Common myeloid progenitor, CD34-positive (primary cell): ENCODE measurements around the gene IGSF9B.

Experiments used
- CTCF ChIA-PET: fragments of 350-600 bp; sonication (Branson Sonifier 250); formaldehyde crosslinking; loops from one replicate; lab custom pipeline; 2021; ENCODE audit warnings: antibody characterized with exemption; lab: Charles Lee
- POLR2A ChIA-PET: fragments of 350-600 bp; sonication (Branson Sonifier 250); formaldehyde crosslinking; loops from one replicate; lab custom pipeline; 2021; ENCODE audit warnings: antibody characterized with exemption; lab: Charles Lee
- DNase-seq, 3 donors: peaks; one replicate each; pipeline versions ENCODE4 v3.0.0 to v3.0.0-alpha.2; 2013
- H3K27ac ChIP-seq, 2 experiments: 1 replicate in 1 of 2; 2 replicates in 1 of 2; pipeline ENCODE4 v1.7.0; 2013; ENCODE audit warnings: inconsistent platforms in 2 of 2, low read length in 2 of 2, mild to moderate bottlenecking in 2 of 2, low read depth in 1 of 2, moderate library complexity in 1 of 2; ENCODE audit not compliant: severe bottlenecking in 2 of 2, insufficient read depth in 1 of 2, poor library complexity in 1 of 2
- H3K27me3 ChIP-seq, 5 experiments: replicated peaks in 2 of 5; 1 replicate in 3 of 5; 2 replicates in 2 of 5; pipeline versions ENCODE4 v1.6.1 to v1.7.0; 2013; ENCODE audit warnings: low read length in 4 of 5, mild to moderate bottlenecking in 2 of 5, moderate library complexity in 2 of 5, inconsistent platforms in 1 of 5; ENCODE audit not compliant: insufficient read depth in 5 of 5, control insufficient read depth in 4 of 5
- H3K36me3 ChIP-seq, 4 experiments: 1 replicate in 2 of 4; 2 replicates in 2 of 4; pipeline versions ENCODE4 v1.6.1 to v1.7.0; 2013; ENCODE audit warnings: low read length in 3 of 4, control low read depth in 1 of 4, mild to moderate bottlenecking in 1 of 4; ENCODE audit not compliant: control insufficient read depth in 4 of 4, insufficient read depth in 4 of 4
- H3K4me1 ChIP-seq, 4 experiments: 1 replicate in 3 of 4; 2 replicates in 1 of 4; pipeline versions ENCODE4 v1.6.1 to v1.7.1; 2013; ENCODE audit warnings: low read length in 3 of 4, mild to moderate bottlenecking in 3 of 4, control low read depth in 1 of 4, inconsistent platforms in 1 of 4, moderate library complexity in 1 of 4; ENCODE audit not compliant: control insufficient read depth in 4 of 4, insufficient read depth in 4 of 4; ENCODE audit errors: control extremely low read depth in 1 of 4
- H3K4me3 ChIP-seq, 7 experiments: 1 replicate in 4 of 7; 2 replicates in 3 of 7; pipeline versions ENCODE4 v1.5.1 to v1.7.0; 2013; ENCODE audit warnings: mild to moderate bottlenecking in 7 of 7, low read length in 6 of 7, moderate library complexity in 6 of 7, inconsistent platforms in 2 of 7, low read depth in 2 of 7, control low read depth in 1 of 7; ENCODE audit not compliant: insufficient read depth in 4 of 7, control insufficient read depth in 1 of 7; ENCODE audit errors: extremely low read depth in 1 of 7
- H3K9me3 ChIP-seq, 5 experiments: 1 replicate in 4 of 5; 2 replicates in 1 of 5; pipeline versions ENCODE4 v1.6.1 to v1.7.1; 2013; ENCODE audit warnings: low read length in 4 of 5, mild to moderate bottlenecking in 2 of 5, inconsistent platforms in 1 of 5, low read depth in 1 of 5, moderate library complexity in 1 of 5; ENCODE audit not compliant: control insufficient read depth in 4 of 5, insufficient read depth in 2 of 5; ENCODE audit errors: control extremely low read depth in 1 of 5
- WGBS: methylation state at CpG from one replicate; pipeline ENCODE4 v1.1.5; 2013; ENCODE audit not compliant: insufficient coverage; 5-methylcytosine and 5-hydroxymethylcytosine counted together

The IGSF9B gene

GRCh38 chr11:133934096-133934495 is 22.7 kb downstream of the IGSF9B start:
- WGBS: 90% methylated on average over 9 of the region's 11 CpGs
- Histone ChIP-seq H3K9me3 (no peaks in the 10 kb centered on the region), H3K36me3 (no peaks in the 10 kb centered on the region), H3K4me3 (no peak overlapping the region), H3K27me3 (peaks cover 0 to 3% (median 0%) of the 10 kb centered on the region in 5 experiments), H3K27ac (no peak overlapping the region), H3K4me1 (peaks cover 0 to 12% (median 5%) of the 10 kb centered on the region in 4 experiments)
- POLR2A ChIA-PET: no interaction called here
- DNase-seq: no peak
- CTCF ChIA-PET: interaction anchor here (0.7 to 0.9 kb wide), 2 partner anchors 92 to 151 kb away, joined by 3 to 4 read pairs; no protein-coding TSS in a partner anchor

GRCh38 chr11:133931449-133932060 is 25.2 kb downstream of the IGSF9B start:
- H3K27me3 ChIP-seq: peaks cover 0 to 3% (median 0%) of the 10 kb centered on the region in 5 experiments
- POLR2A ChIA-PET: no interaction called here
- peaks cover 0 to 26% (median 17%) of the 10 kb centered on the region in 4 experiments for H3K4me1 ChIP-seq
- H3K36me3 ChIP-seq: no peaks in the 10 kb centered on the region
- CTCF ChIA-PET: no interaction called here
- no peaks in the 10 kb centered on the region for H3K9me3 ChIP-seq
- WGBS: 94% methylated on average over 17 of the region's 19 CpGs
- H3K27ac ChIP-seq: no peak overlapping the region
- H3K4me3 ChIP-seq: no peak overlapping the region
- DNase-seq: no peak

- no peak for DNase-seq
- Histone ChIP-seq H3K9me3 (no peaks in the 10 kb centered on the region), H3K4me3 (no peak overlapping the region), H3K4me1 (peaks cover 0 to 20% (median 14%) of the 10 kb centered on the region in 4 experiments), H3K27ac (no peak overlapping the region), H3K36me3 (peaks cover 0 to 3% (median 0%) of the 10 kb centered on the region in 4 experiments), H3K27me3 (peaks cover 0 to 3% (median 0%) of the 10 kb centered on the region in 5 experiments)
- POLR2A ChIA-PET: no interaction called here
- CTCF ChIA-PET: no interaction called here
- 91% methylated on average over 28 of the region's 36 CpGs for WGBS
Measured at GRCh38 chr11:133930767-133931448, 25.9 kb downstream of the IGSF9B start.

GRCh38 chr11:133930053-133930766 is 26.6 kb downstream of the IGSF9B start:
- Histone ChIP-seq H3K27me3 (peaks cover 0 to 3% (median 0%) of the 10 kb centered on the region in 5 experiments), H3K4me1 (peaks cover 0 to 20% (median 13%) of the 10 kb centered on the region in 4 experiments), H3K36me3 (peaks cover 0 to 3% (median 0%) of the 10 kb centered on the region in 4 experiments), H3K4me3 (no peak overlapping the region), H3K27ac (no peak overlapping the region), H3K9me3 (no peaks in the 10 kb centered on the region)
- POLR2A ChIA-PET: no interaction called here
- CTCF ChIA-PET: no interaction called here
- WGBS: 92% methylated on average over 27 of the region's 27 CpGs
- DNase-seq: no peak

GRCh38 chr11:133929401-133930052 is 27.2 kb downstream of the IGSF9B start:
- Histone ChIP-seq H3K9me3 (no peaks in the 10 kb centered on the region), H3K27ac (no peak overlapping the region), H3K36me3 (peaks cover 0 to 6% (median 0%) of the 10 kb centered on the region in 4 experiments), H3K4me1 (peaks cover 0 to 20% (median 13%) of the 10 kb centered on the region in 4 experiments), H3K27me3 (peaks cover 0 to 3% (median 0%) of the 10 kb centered on the region in 5 experiments), H3K4me3 (no peak overlapping the region)
- POLR2A ChIA-PET: no interaction called here
- 94% methylated on average over 20 of the region's 20 CpGs for WGBS
- CTCF ChIA-PET: no interaction called here
- no peak for DNase-seq

- ChIA-PET CTCF (interaction anchor here (1.0 to 2.4 kb wide), 5 partner anchors 11 to 208 kb away, joined by 3 to 14 read pairs (median 5); no protein-coding TSS in a partner anchor), POLR2A (no interaction called here)
- Histone ChIP-seq H3K27me3 (peaks cover 0 to 3% (median 0%) of the 10 kb centered on the region in 5 experiments), H3K4me3 (peak overlapping the region in 3 of 7 experiments; percentile 45 to 75 (median 52)), H3K27ac (no peak overlapping the region), H3K4me1 (peaks cover 0 to 20% (median 13%) of the 10 kb centered on the region in 4 experiments), H3K9me3 (no peaks in the 10 kb centered on the region), H3K36me3 (peaks cover 0 to 6% (median 0%) of the 10 kb centered on the region in 4 experiments)
- peak; percentile 17 to 39 (median 36) for DNase-seq
- WGBS: 7% methylated on average over 2 of the region's 5 CpGs
Measured at GRCh38 chr11:133928628-133929059, 28.1 kb downstream of the IGSF9B start.
